A673 (cell line): ENCODE data around the gene SF3A2. TPM values are rescaled to one million over a fixed set of nuclear protein-coding genes. Genes with fewer than 3 reads are reported as not detected.

Experiments used
- BruUV-seq: library from RNA; stranded (reverse); fragments of 400-500 nt; replicated peaks from 2 replicates; lab custom pipeline; 2021; lab: Mats Ljungman, UMichigan
- CTCF ChIA-PET: fragments of 300-600 bp; sonication (Branson Sonifier 250); formaldehyde crosslinking; loops from one replicate; lab custom pipeline; 2022; ENCODE audit warnings: antibody characterized with exemption; lab: Charles Lee
- POLR2A ChIA-PET: fragments of 300-600 bp; sonication (Branson Sonifier 250); formaldehyde crosslinking; loops from one replicate; lab custom pipeline; 2022; ENCODE audit warnings: antibody characterized with exemption; ENCODE audit not compliant: low non-redundant PET; lab: Charles Lee
- DNase-seq: peaks from one replicate; pipeline ENCODE4 v3.0.0-alpha.2; 2015; ENCODE audit warnings: low spot score
- H3K27ac ChIP-seq: fragments of 200-600 bp; sonication (generic); 2 replicates; pipeline ENCODE4 v1.5.1; 2016; ENCODE audit warnings: mixed run types, low read depth, mild to moderate bottlenecking, mixed read lengths, antibody characterized with exemption, low read length; ENCODE audit not compliant: poor library complexity, severe bottlenecking
- H3K27me3 ChIP-seq: fragments of 200-600 bp; sonication (generic); replicated peaks from 2 replicates; pipeline ENCODE4 v1.6.1; 2017; ENCODE audit warnings: mixed run types, low read depth, mild to moderate bottlenecking, mixed read lengths, antibody characterized with exemption, low read length; ENCODE audit not compliant: insufficient read depth, poor library complexity
- H3K36me3 ChIP-seq: fragments of 200-600 bp; sonication (generic); 2 replicates; pipeline ENCODE4 v1.6.1; 2016; ENCODE audit warnings: mixed run types, mild to moderate bottlenecking, mixed read lengths, antibody characterized with exemption, low read length; ENCODE audit not compliant: insufficient read depth, poor library complexity, severe bottlenecking
- H3K4me1 ChIP-seq: fragments of 200-600 bp; sonication (generic); 2 replicates; pipeline ENCODE4 v1.6.1; 2017; ENCODE audit warnings: mixed run types, mild to moderate bottlenecking, mixed read lengths, antibody characterized with exemption, low read length; ENCODE audit not compliant: insufficient read depth, poor library complexity, severe bottlenecking
- H3K4me3 ChIP-seq: fragments of 200-600 bp; sonication (generic); 2 replicates; pipeline ENCODE4 v1.5.1; 2016; ENCODE audit warnings: low read depth, mixed run types, mild to moderate bottlenecking, mixed read lengths, low read length; ENCODE audit not compliant: poor library complexity, severe bottlenecking
- H3K9me3 ChIP-seq: fragments of 200-600 bp; sonication (generic); 2 replicates; pipeline ENCODE4 v1.6.1; 2016; ENCODE audit warnings: mixed run types, low read depth, mild to moderate bottlenecking, mixed read lengths, antibody characterized with exemption, low read length; ENCODE audit not compliant: poor library complexity, severe bottlenecking
- CTCF ChIP-seq: fragments of 300-800, 200-600 bp; sonication (generic); conservative IDR thresholded peaks from 2 replicates; pipeline ENCODE4 v1.5.1; 2017; ENCODE audit warnings: low read depth, mild to moderate bottlenecking, antibody characterized with exemption, low read length, moderate library complexity, mixed read lengths
- EZH2 ChIP-seq: fragments of 200-600 bp; sonication (generic); IDR thresholded peaks from 2 replicates; pipeline ENCODE4 v1.6.1; 2017; ENCODE audit warnings: borderline replicate concordance, low read depth, mild to moderate bottlenecking, mixed read lengths, antibody characterized with exemption, low read length; ENCODE audit not compliant: poor library complexity, severe bottlenecking
- intact Hi-C: fragments of 100-400 bp; cut with micrococcal nuclease; formaldehyde crosslinking; loops from one replicate; pipeline ENCODE4 v1.10.0; 2022; ENCODE audit not compliant: unreplicated experiment
- total RNA-seq: library from RNA; stranded (reverse); gene quantifications from 2 replicates; pipeline ENCODE4 v1.2.3, GENCODE V29; 2021

The SF3A2 gene
- total RNA-seq, 1 experiment from 2014 or later, result 187 TPM

GRCh38 chr19:2274931-2275535, 38.4 kb downstream of the SF3A2 start:
- no peak overlapping the region for H3K27ac ChIP-seq
- intact Hi-C loops, result loop anchor here (1.0 to 5.0 kb wide), 2 partner anchors 116 to 118 kb away; no protein-coding TSS in a partner anchor
- H3K4me1 ChIP-seq, result peaks cover 21% of the 10 kb centered on the region
- TF ChIP-seq EZH2 (no peak), CTCF (peak; percentile 74)
- no peaks in the 10 kb centered on the region for H3K27me3 ChIP-seq
- peak; percentile 89 for DNase-seq
- POLR2A ChIA-PET, result interaction anchor here (0.6 kb wide), 1 partner anchor 25 kb away, joined by 3 read pairs; no protein-coding TSS in a partner anchor
- no peak overlapping the region for H3K4me3 ChIP-seq
- no peaks in the 10 kb centered on the region for H3K9me3 ChIP-seq
- BruUV-seq, result no TSS peak
- H3K36me3 ChIP-seq, result peaks cover 44% of the 10 kb centered on the region
- CTCF ChIA-PET, result interaction anchor here (0.5 to 1.2 kb wide), 2 partner anchors 117 to 173 kb away, joined by 4 to 5 read pairs; no protein-coding TSS in a partner anchor

- no peak overlapping the region for H3K27ac ChIP-seq
- no TSS peak for BruUV-seq
- no peak for DNase-seq
- ChIA-PET CTCF (interaction anchor here (1.2 kb wide), 1 partner anchor 116 kb away, joined by 5 read pairs; no protein-coding TSS in a partner anchor), POLR2A (no interaction called here)
- peaks cover 44% of the 10 kb centered on the region for H3K36me3 ChIP-seq
- H3K27me3 ChIP-seq, result no peaks in the 10 kb centered on the region
- no peak overlapping the region for H3K4me3 ChIP-seq
- H3K9me3 ChIP-seq, result no peaks in the 10 kb centered on the region
- intact Hi-C loops, result loop anchor here (1.0 kb wide), 1 partner anchor 115 kb away; no protein-coding TSS in a partner anchor
- TF ChIP-seq CTCF (no peak), EZH2 (no peak)
- peaks cover 21% of the 10 kb centered on the region for H3K4me1 ChIP-seq
Measured at GRCh38 chr19:2275588-2276428, 39.2 kb downstream of the SF3A2 start.

- no peak for TF ChIP-seq EZH2
- POLR2A ChIA-PET, result no interaction called here
- CTCF ChIA-PET, result interaction anchor here (0.6 kb wide), 1 partner anchor 710 kb away, joined by 3 read pairs; no protein-coding TSS in a partner anchor
- no TSS peak for BruUV-seq
- peaks cover 37% of the 10 kb centered on the region for H3K36me3 ChIP-seq
- intact Hi-C loops, result no loop called here
- H3K27me3 ChIP-seq, result no peaks in the 10 kb centered on the region
- H3K4me3 ChIP-seq, result no peak overlapping the region
- H3K27ac ChIP-seq, result no peak overlapping the region
- H3K9me3 ChIP-seq, result no peaks in the 10 kb centered on the region
- peaks cover 21% of the 10 kb centered on the region for H3K4me1 ChIP-seq
- DNase-seq, result no peak
Measured at GRCh38 chr19:2276429-2276986, 39.9 kb downstream of the SF3A2 start.
